C4-2B (cell line): ENCODE measurements around the gene NR6A1.

Source experiments
- H3K27ac ChIP-seq: fragments of 450-650 bp; 2 replicates; pipeline ENCODE4 v1.5.1; 2017
- ZFX ChIP-seq: fragments of 450-650 bp; IDR thresholded peaks from 2 replicates; pipeline ENCODE4 v1.6.1; 2017
- TF ChIP-seq, protein P1 (sequence below): fragments of 450-650 bp; conservative IDR thresholded peaks from 2 replicates; pipeline ENCODE4 v1.5.1; 2017; ENCODE audit warnings: mild to moderate bottlenecking

The NR6A1 gene

DNA sequence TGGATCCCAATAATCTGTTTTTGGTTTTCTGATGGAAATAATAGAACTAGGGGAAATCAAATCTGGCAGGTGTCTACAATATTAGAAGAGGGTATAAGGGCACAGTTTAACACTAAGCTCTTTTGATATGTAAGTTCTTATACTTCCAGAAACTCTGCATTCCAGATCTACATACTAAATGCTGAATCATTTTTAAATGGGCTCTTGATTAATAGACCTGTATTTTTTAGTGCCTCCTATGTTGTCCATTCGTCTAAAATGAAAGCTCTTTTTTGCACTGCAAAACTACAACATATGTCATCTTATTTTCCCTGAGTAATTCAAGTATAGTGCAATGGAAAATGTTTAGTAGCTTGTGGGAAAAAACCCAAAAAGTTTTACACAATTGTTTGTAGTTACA is 44.2 kb downstream of the NR6A1 start:
- no peak overlapping the region for H3K27ac ChIP-seq
- TF ChIP-seq, protein P1, sequence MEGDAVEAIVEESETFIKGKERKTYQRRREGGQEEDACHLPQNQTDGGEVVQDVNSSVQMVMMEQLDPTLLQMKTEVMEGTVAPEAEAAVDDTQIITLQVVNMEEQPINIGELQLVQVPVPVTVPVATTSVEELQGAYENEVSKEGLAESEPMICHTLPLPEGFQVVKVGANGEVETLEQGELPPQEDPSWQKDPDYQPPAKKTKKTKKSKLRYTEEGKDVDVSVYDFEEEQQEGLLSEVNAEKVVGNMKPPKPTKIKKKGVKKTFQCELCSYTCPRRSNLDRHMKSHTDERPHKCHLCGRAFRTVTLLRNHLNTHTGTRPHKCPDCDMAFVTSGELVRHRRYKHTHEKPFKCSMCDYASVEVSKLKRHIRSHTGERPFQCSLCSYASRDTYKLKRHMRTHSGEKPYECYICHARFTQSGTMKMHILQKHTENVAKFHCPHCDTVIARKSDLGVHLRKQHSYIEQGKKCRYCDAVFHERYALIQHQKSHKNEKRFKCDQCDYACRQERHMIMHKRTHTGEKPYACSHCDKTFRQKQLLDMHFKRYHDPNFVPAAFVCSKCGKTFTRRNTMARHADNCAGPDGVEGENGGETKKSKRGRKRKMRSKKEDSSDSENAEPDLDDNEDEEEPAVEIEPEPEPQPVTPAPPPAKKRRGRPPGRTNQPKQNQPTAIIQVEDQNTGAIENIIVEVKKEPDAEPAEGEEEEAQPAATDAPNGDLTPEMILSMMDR: no peak
- no peak for TF ChIP-seq ZFX

DNA sequence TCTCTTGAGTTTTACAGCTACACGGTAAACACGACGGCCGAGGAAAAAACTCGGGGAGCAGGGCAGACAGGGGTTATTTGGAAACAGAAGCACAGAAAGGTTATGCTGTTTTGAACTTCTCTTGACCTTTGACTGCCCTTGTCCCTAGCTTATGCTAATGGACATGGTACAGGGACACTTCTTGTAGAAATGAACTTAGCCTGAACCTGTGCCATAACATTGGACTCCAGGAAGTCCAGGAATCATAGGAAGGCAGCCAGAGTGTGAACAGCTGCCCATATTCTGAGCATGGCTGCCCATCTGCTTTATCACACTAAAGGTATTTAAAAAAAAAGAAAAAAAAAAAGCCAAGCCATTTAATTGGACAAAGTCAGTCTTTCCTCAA is 46.1 kb downstream of the NR6A1 start:
- no peak for TF ChIP-seq ZFX
- TF ChIP-seq, protein P1: no peak
- H3K27ac ChIP-seq: no peak overlapping the region

DNA sequence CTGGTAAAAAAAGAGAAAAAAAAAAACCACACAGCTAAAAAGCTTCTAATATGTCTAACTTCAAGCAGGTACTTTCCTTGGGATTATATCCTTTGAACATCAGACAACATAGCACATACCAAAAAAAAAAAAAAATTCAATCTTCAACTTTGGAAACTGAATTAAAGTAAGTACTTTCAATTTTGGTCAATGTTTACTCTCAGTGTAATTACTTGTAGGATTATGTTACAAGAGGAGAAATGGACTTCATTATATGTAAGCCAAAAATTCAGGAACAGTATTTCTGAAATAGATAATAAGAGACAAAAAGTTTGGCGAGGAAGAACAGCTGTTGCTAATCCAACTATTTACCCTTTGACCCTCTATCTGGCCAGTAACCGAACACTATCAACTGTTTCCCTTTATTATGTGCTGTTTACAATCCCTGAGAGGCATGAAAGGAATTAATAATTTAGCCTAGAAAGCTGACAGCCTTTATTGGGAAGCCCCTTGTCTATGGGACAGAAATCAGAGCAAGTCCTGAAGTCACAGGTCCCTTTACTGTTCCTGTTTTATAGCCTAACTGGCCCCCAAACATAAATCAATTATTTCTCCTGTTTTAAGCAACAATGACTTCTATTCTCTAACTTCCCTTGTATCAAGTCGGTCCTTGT is 46.6 kb downstream of the NR6A1 start:
- TF ChIP-seq, protein P1: no peak
- no peak for TF ChIP-seq ZFX

DNA sequence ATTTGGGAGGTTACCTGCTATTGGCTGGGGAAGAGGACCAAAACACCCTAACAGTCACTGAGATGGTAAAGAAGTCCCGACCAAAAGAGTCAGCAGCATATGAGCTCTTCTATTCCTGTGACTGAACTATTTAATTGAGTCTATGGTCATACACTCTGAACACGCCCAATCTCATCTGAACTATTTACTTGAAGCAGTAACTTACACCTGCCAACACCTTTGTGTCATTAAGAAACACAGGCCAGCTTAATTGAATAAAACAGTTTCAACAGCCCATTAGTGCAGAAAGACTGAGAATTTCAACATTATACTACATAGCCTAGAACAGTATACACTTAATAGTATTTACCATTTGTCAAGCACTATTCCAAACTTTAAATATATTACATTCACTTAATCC is 47.8 kb downstream of the NR6A1 start:
- TF ChIP-seq, protein P1: no peak
- TF ChIP-seq ZFX: no peak
- no peak overlapping the region for H3K27ac ChIP-seq

More for the DNA sequence above, 46.6 kb downstream of the NR6A1 start:
- no peak overlapping the region for H3K27ac ChIP-seq

DNA sequence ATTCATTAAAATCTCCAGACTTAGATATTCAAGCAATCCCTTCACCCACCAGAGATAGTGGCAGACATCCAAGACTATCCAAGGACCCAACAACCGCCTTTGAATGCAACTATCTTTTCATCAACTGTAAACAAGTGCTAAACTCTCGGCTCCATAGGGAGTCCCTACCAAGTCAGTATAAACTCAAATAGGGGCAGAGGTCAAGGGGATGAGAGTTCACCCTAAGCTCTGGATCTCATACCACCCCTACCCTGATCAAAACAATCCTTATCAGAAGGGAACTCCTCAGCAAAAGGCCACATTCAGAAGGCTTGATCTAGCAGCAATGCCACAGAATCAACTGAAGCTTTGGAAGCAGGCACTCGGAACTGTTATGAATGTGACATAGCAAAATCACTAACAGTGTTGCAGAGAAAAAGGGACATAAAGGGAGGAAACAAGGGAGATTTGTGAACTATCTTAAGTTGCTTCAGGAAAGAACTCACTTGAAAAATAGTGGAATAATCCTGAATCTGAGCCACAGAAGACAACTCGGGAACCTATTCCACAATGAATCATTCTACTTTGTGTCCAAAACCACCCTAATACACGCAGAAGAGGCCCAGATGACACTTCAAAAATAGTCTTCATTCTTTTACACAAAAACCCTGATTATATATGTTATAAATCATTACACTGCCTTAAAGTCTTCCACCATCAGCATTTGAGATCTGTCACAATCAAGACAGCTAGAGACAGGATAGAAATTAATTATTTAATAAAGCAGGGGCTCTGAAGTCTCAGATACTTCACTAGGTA is 49.8 kb downstream of the NR6A1 start:
- no peak overlapping the region for H3K27ac ChIP-seq

DNA sequence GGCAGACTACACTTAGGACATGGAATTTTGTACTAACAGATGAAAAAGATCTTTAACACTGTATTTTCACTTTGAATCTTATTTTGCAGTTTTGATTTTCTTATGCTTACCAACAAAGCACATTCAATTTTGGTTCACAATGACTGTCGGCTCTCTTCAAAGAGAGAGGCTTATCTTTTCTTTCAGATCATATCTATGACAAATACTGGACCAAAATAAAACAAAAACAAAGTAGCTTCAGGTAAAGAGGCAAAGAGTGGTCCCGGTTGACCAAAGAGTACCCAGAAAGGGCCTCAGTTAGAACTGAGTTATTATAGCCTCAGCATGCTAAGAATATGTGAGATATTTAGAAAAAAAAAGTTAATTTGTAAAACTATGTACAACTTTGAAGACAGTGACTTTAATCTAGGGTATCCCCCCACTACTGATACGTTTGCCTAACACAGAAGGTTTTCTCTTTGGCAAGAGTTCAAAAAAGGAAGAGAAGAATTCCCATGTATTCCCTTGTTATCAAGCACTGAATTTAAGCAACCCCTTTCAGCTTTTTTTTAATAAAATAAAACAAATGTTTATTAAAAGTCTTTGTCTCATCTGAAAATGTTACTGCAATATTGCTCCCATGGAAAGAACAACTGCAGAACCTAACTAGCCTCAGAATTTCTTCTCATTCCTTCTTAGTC is 50.5 kb downstream of the NR6A1 start:
- TF ChIP-seq ZFX: no peak
- TF ChIP-seq, protein P1: no peak
- H3K27ac ChIP-seq: no peak overlapping the region

More for the DNA sequence above, 49.8 kb downstream of the NR6A1 start:
- TF ChIP-seq, protein P1: no peak
- TF ChIP-seq ZFX: no peak

DNA sequence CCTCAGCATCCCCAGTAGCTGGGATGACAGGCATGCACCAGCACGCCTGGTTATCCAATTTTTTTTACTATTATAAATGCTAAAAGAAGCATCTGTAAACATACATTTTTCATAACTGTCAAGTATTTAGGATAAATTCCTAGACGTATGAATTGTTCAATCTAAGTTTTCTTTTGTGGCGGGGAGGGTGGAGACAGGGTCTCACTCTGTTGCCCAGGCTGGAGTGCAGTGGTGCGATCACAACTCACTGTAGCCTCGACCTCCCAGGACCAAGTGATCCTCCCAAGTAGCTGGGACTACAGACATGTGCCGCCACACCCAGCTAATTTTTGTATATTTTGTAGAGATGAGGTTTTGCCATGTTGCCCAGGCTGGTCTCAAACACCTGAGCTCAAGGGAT is 52.2 kb downstream of the NR6A1 start:
- TF ChIP-seq, protein P1: no peak
- TF ChIP-seq ZFX: no peak

More for the DNA sequence above, 52.2 kb downstream of the NR6A1 start:
- no peak overlapping the region for H3K27ac ChIP-seq
